OCI-LY7 (cell line): ENCODE results near the gene PIM3. TPM values are rescaled to one million over a fixed set of nuclear protein-coding genes. Genes with fewer than 3 reads are reported as not detected.

Experiments
- BruUV-seq: library from RNA; stranded (reverse); fragments of 400-500 nt; replicated peaks from 2 replicates; lab custom pipeline; 2021; lab: Mats Ljungman, UMichigan
- CTCF ChIA-PET: fragments of 300-600 bp; sonication (Branson Sonifier 250); formaldehyde crosslinking; loops from one replicate; lab custom pipeline; 2022; ENCODE audit warnings: antibody characterized with exemption; ENCODE audit not compliant: unreplicated experiment; lab: Charles Lee
- POLR2A ChIA-PET: fragments of 300-600 bp; sonication (Branson Sonifier 250); formaldehyde crosslinking; loops from one replicate; lab custom pipeline; 2022; ENCODE audit warnings: antibody characterized with exemption; lab: Charles Lee
- DNase-seq: peaks from one replicate; pipeline ENCODE4 v3.0.0-alpha.2; 2015; ENCODE audit warnings: low spot score
- H2AFZ ChIP-seq: fragments of 200-600 bp; sonication (generic), shearing (Covaris generic); 2 replicates; pipeline ENCODE4 v1.6.1; 2014; ENCODE audit warnings: mild to moderate bottlenecking, antibody characterized with exemption, low read length, moderate library complexity
- H3K27ac ChIP-seq: fragments of 200-600 bp; sonication (generic); 2 replicates; pipeline ENCODE4 v1.5.1; 2014; ENCODE audit warnings: mixed run types, low read depth, mild to moderate bottlenecking, moderate library complexity, low read length, inconsistent platforms; ENCODE audit not compliant: poor library complexity, severe bottlenecking
- H3K36me3 ChIP-seq: fragments of 200-600 bp; sonication (generic); 2 replicates; pipeline ENCODE4 v1.6.1; 2014; ENCODE audit warnings: mild to moderate bottlenecking, antibody characterized with exemption, low read length, moderate library complexity, mixed read lengths; ENCODE audit not compliant: insufficient read depth
- H3K4me1 ChIP-seq: fragments of 200-600 bp; sonication (generic); 2 replicates; pipeline ENCODE4 v1.5.1; 2014; ENCODE audit warnings: mild to moderate bottlenecking, low read length; ENCODE audit not compliant: insufficient read depth, poor library complexity, severe bottlenecking
- H3K4me2 ChIP-seq: fragments of 200-600 bp; sonication (generic); 2 replicates; pipeline ENCODE4 v1.6.1; 2014; ENCODE audit warnings: mild to moderate bottlenecking, low read length
- H3K4me3 ChIP-seq: fragments of 200-600 bp; sonication (generic); 2 replicates; pipeline ENCODE4 v1.5.1; 2014; ENCODE audit warnings: mild to moderate bottlenecking, low read depth, low read length; ENCODE audit not compliant: poor library complexity, severe bottlenecking
- H3K79me2 ChIP-seq: fragments of 200-600 bp; sonication (generic); 2 replicates; pipeline ENCODE4 v1.6.1; 2016; ENCODE audit warnings: low read depth, mild to moderate bottlenecking, low read length, moderate library complexity, mixed read lengths; ENCODE audit not compliant: insufficient read depth
- H3K9me2 ChIP-seq: fragments of 200-600 bp; sonication (generic); 2 replicates; pipeline ENCODE4 v1.6.1; 2016; ENCODE audit warnings: mild to moderate bottlenecking, low read length, mixed read lengths; ENCODE audit not compliant: insufficient read depth
- H3K9me3 ChIP-seq: fragments of 200-600 bp; sonication (generic); 2 replicates; pipeline ENCODE4 v1.6.1; 2014; ENCODE audit warnings: mild to moderate bottlenecking, mixed run types, low read length, mixed read lengths
- H4K20me1 ChIP-seq: fragments of 200-600 bp; sonication (generic); 2 replicates; pipeline ENCODE4 v1.6.1; 2014; ENCODE audit warnings: mild to moderate bottlenecking, antibody characterized with exemption, low read length, moderate library complexity, mixed read lengths; ENCODE audit not compliant: insufficient read depth
- CTCF ChIP-seq: fragments of 200-600 bp; sonication (generic); conservative IDR thresholded peaks from 2 replicates; pipeline ENCODE4 v1.5.1; 2014; ENCODE audit warnings: mild to moderate bottlenecking, antibody characterized with exemption, low read length, moderate library complexity, mixed read lengths
- EZH2phosphoT487 ChIP-seq: fragments of 200-600 bp; sonication (generic); IDR thresholded peaks from 2 replicates; pipeline ENCODE4 v1.6.1; 2018; ENCODE audit warnings: low read depth, borderline replicate concordance, mild to moderate bottlenecking, mixed run types, antibody characterized with exemption, low read length, moderate library complexity, mixed read lengths
- intact Hi-C: fragments of 100-400 bp; cut with micrococcal nuclease; formaldehyde crosslinking; loops from one replicate; pipeline ENCODE4 v1.10.0; 2022; ENCODE audit not compliant: unreplicated experiment
- total RNA-seq, 2 experiments: library from RNA; depleted of rRNA in 1 of 2; stranded (reverse); fragments of >200 nt in 1 of 2; shearing (Covaris generic) in 1 of 2; gene quantifications; 2 replicates each; pipeline ENCODE4 v1.2.3, GENCODE V29; 2014 to 2022

PIM3 gene
- total RNA-seq, 2 experiments from 2014 or later = 60.5 to 81.7 TPM

GRCh38 chr22:49950396-49950994, 10.1 kb upstream of the PIM3 start:
- no peaks in the 10 kb centered on the region for H3K79me2 ChIP-seq
- ChIA-PET POLR2A (no interaction called here), CTCF (no interaction called here)
- TF ChIP-seq CTCF (no peak), EZH2phosphoT487 (no peak)
- no peaks in the 10 kb centered on the region for H3K36me3 ChIP-seq
- H3K9me3 ChIP-seq = no peaks in the 10 kb centered on the region
- intact Hi-C loops = no loop called here
- H3K27ac ChIP-seq = no peak overlapping the region
- no peak for DNase-seq
- no peaks in the 10 kb centered on the region for H4K20me1 ChIP-seq
- H3K9me2 ChIP-seq = no peaks in the 10 kb centered on the region
- no peak overlapping the region for H2AFZ ChIP-seq
- H3K4me1 ChIP-seq = peaks cover 17% of the 10 kb centered on the region
- H3K4me3 ChIP-seq = no peak overlapping the region
- BruUV-seq = no TSS peak
- no peak overlapping the region for H3K4me2 ChIP-seq

- CTCF ChIA-PET = no interaction called here
- Histone ChIP-seq H4K20me1 (no peaks in the 10 kb centered on the region), H3K27ac (no peak overlapping the region), H3K9me2 (no peaks in the 10 kb centered on the region), H2AFZ (no peak overlapping the region), H3K4me1 (peaks cover 10% of the 10 kb centered on the region), H3K36me3 (no peaks in the 10 kb centered on the region), H3K4me3 (no peak overlapping the region), H3K9me3 (no peaks in the 10 kb centered on the region), H3K79me2 (no peaks in the 10 kb centered on the region), H3K4me2 (no peak overlapping the region)
- intact Hi-C loops = no loop called here
- TF ChIP-seq EZH2phosphoT487 = no peak
- DNase-seq = no peak
- POLR2A ChIA-PET = no interaction called here
- no TSS peak for BruUV-seq
Measured at GRCh38 chr22:49951000-49951677, 9.4 kb upstream of the PIM3 start.

GRCh38 chr22:49951678-49951985, 8.9 kb upstream of the PIM3 start:
- H3K4me3 ChIP-seq = no peak overlapping the region
- H3K79me2 ChIP-seq = no peaks in the 10 kb centered on the region
- no peak for TF ChIP-seq EZH2phosphoT487
- no peak for TF ChIP-seq CTCF
- DNase-seq = no peak
- H3K27ac ChIP-seq = no peak overlapping the region
- no peak overlapping the region for H3K4me2 ChIP-seq
- peaks cover 5% of the 10 kb centered on the region for H3K4me1 ChIP-seq
- no peak overlapping the region for H2AFZ ChIP-seq
- no TSS peak for BruUV-seq
- no peaks in the 10 kb centered on the region for H3K36me3 ChIP-seq
- ChIA-PET CTCF (interaction anchor here (0.6 kb wide), 2 partner anchors 16 to 1861 kb away, joined by 4 to 6 read pairs; no protein-coding TSS in a partner anchor), POLR2A (no interaction called here)
- H4K20me1 ChIP-seq = no peaks in the 10 kb centered on the region
- intact Hi-C loops = no loop called here
- no peaks in the 10 kb centered on the region for H3K9me2 ChIP-seq
- H3K9me3 ChIP-seq = no peaks in the 10 kb centered on the region
